WERI-Rb-1 (cell line): Measurements from ENCODE around the gene BGN.

Source experiments
- DNase-seq: peaks from one replicate; pipeline ENCODE4 v3.0.0-alpha.2; 2020
- H3K27ac ChIP-seq: fragments of 250-450 bp; sonication (Bioruptor Pico); 2 replicates; pipeline ENCODE4 v1.5.1; 2020; ENCODE audit warnings: mild to moderate bottlenecking, moderate library complexity
- H3K27me3 ChIP-seq: fragments of 250-450 bp; sonication (Bioruptor Pico); 2 replicates; pipeline ENCODE4 v1.5.1; 2021; ENCODE audit warnings: mild to moderate bottlenecking, low read depth, moderate library complexity; ENCODE audit not compliant: insufficient read depth, severe bottlenecking
- H3K36me3 ChIP-seq: fragments of 250-450 bp; sonication (Bioruptor Pico); 2 replicates; pipeline ENCODE4 v1.5.1; 2020; ENCODE audit warnings: mild to moderate bottlenecking, moderate library complexity
- H3K4me3 ChIP-seq: 2 replicates; pipeline ENCODE4 v1.5.1; 2011; ENCODE audit warnings: low read depth, mild to moderate bottlenecking, control low read depth, low read length
- H3K9me3 ChIP-seq: fragments of 250-450 bp; sonication (Bioruptor Pico); 2 replicates; pipeline ENCODE4 v1.5.1; 2021; ENCODE audit warnings: mild to moderate bottlenecking, moderate library complexity; ENCODE audit not compliant: severe bottlenecking
- CTCF ChIP-seq: IDR thresholded peaks from 2 replicates; pipeline ENCODE4 v1.5.1; 2011; ENCODE audit warnings: low read depth, mild to moderate bottlenecking, control low read depth, inconsistent platforms, low read length

BGN gene

GRCh38 chrX:153504445-153505016 is 9.8 kb downstream of the BGN start:
- Histone ChIP-seq H3K4me3 (no peak overlapping the region), H3K36me3 (no peaks in the 10 kb centered on the region), H3K27ac (no peak overlapping the region), H3K9me3 (no peaks in the 10 kb centered on the region), H3K27me3 (peaks cover 42% of the 10 kb centered on the region)
- no peak for TF ChIP-seq CTCF
- DNase-seq = no peak

- no peak for DNase-seq
- Histone ChIP-seq H3K27ac (no peak overlapping the region), H3K4me3 (no peak overlapping the region), H3K9me3 (no peaks in the 10 kb centered on the region), H3K27me3 (peaks cover 42% of the 10 kb centered on the region), H3K36me3 (no peaks in the 10 kb centered on the region)
- no peak for TF ChIP-seq CTCF
Observed at GRCh38 chrX:153505361-153505760, 10.6 kb downstream of the BGN start.

- Histone ChIP-seq H3K36me3 (no peaks in the 10 kb centered on the region), H3K27me3 (peaks cover 42% of the 10 kb centered on the region), H3K27ac (no peak overlapping the region), H3K9me3 (no peaks in the 10 kb centered on the region), H3K4me3 (no peak overlapping the region)
- TF ChIP-seq CTCF = peak; percentile 98
- DNase-seq = peak; percentile 93
Observed at GRCh38 chrX:153507484-153508178, 12.9 kb downstream of the BGN start.

DNA sequence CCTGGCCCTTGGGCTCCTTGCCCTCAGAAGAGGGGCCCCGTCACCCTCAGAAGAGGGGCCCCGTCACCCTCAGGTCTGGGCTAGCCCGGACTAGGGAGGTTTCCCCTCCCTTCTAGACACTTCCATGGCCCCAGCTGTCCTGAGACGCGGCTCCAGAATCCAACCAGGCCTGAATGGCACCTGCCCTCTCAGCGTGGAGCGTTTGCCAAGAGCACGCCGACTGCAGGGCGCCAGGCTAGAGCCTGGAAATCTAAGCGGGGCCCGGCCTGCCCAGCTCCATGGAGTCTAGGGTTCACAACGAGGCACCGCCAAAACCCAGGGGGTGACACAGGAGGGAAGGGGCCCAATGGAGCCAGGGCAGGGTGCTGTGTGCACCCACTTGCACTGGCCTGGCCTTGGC is 14.8 kb downstream of the BGN start:
- no peaks in the 10 kb centered on the region for H3K36me3 ChIP-seq
- H3K4me3 ChIP-seq = no peak overlapping the region
- TF ChIP-seq CTCF = no peak
- peaks cover 31% of the 10 kb centered on the region for H3K27me3 ChIP-seq
- no peak overlapping the region for H3K27ac ChIP-seq
- no peaks in the 10 kb centered on the region for H3K9me3 ChIP-seq
- DNase-seq = no peak

GRCh38 chrX:153510383-153510782 is 15.6 kb downstream of the BGN start:
- TF ChIP-seq CTCF = no peak
- peaks cover 26% of the 10 kb centered on the region for H3K27me3 ChIP-seq
- no peak overlapping the region for H3K4me3 ChIP-seq
- H3K27ac ChIP-seq = no peak overlapping the region
- no peak for DNase-seq
- no peaks in the 10 kb centered on the region for H3K9me3 ChIP-seq
- no peaks in the 10 kb centered on the region for H3K36me3 ChIP-seq
